K562 (cell line): ENCODE measurements around the gene GSTM1. TPM values are rescaled to one million over a fixed set of nuclear protein-coding genes. Genes with fewer than 3 reads are reported as not detected.
A peak's percentile ranks its signal among the peaks of the same experiment; 100 is the strongest.
"Not testable (repeated sequence)": the region's sequence is repeated elsewhere in the genome, so short reads cannot be mapped to it uniquely, and the experiment has no call there.

Experiments used
- ATAC-seq: fragments of 200-7000 bp; cut with Tn5 transposase; 3 replicates; pipeline ENCODE4 v1.9.1; 2020; ENCODE audit warnings: moderate library complexity
- BruUV-seq: library from RNA; stranded (reverse); fragments of 400-500 nt; replicated peaks from 2 replicates; lab custom pipeline; 2021; lab: Mats Ljungman, UMichigan
- CTCF ChIA-PET: fragments of 300-600 bp; formaldehyde crosslinking; extraction: SDS; loops from one replicate; lab custom pipeline; 2021; ENCODE audit warnings: low intra/inter-chr PET ratio; lab: Yijun Ruan, JAX
- POLR2A ChIA-PET: fragments of 300-600, 350-650 bp; sonication (Branson Sonifier 250); formaldehyde crosslinking; extraction: SDS; loops from one replicate; lab custom pipeline; 2021; ENCODE audit warnings: antibody characterized with exemption, inconsistent platforms; lab: Yijun Ruan, JAX
- DNase-seq, 4 experiments: peaks; one replicate each; pipeline versions ENCODE4 v3.0.0 to v3.0.0-alpha.2; 2011 to 2018; ENCODE audit warnings: low spot score in 3 of 4, mixed read lengths in 3 of 4; ENCODE audit errors: extremely low read depth in 1 of 4
- FAIRE-seq: peaks from 2 replicates; lab custom pipeline; 2011; peaks lifted over from hg19 to GRCh38; lab: Jason Lieb, UNC
- H2AFZ ChIP-seq: 2 replicates; pipeline ENCODE4 v1.6.0; 2011; ENCODE audit warnings: low read depth, low read length, control low read depth, inconsistent platforms
- H3K27ac ChIP-seq: fragments of 200-600 bp; 3 replicates; pipeline ENCODE4 v1.8.0; 2011; ENCODE audit warnings: low read depth, mild to moderate bottlenecking, control low read depth, inconsistent platforms, low read length, moderate library complexity, mixed read lengths; ENCODE audit errors: extremely low read depth
- H3K27me3 ChIP-seq, 2 experiments: fragments of 300-600 bp in 1 of 2; 2 replicates in 1 of 2; 3 replicates in 1 of 2; pipeline versions ENCODE4 v1.6.0 to v1.8.0; 2011; ENCODE audit warnings: inconsistent platforms in 2 of 2, low read length in 2 of 2, mild to moderate bottlenecking in 1 of 2, mixed read lengths in 1 of 2, moderate library complexity in 1 of 2; ENCODE audit not compliant: control insufficient read depth in 2 of 2, insufficient read depth in 2 of 2
- H3K36me3 ChIP-seq: fragments of 300-600 bp; 3 replicates; pipeline ENCODE4 v1.8.0; 2011; ENCODE audit warnings: mild to moderate bottlenecking, low read length, inconsistent platforms; ENCODE audit not compliant: control insufficient read depth, insufficient read depth
- H3K4me1 ChIP-seq, 2 experiments: fragments of 200-600 bp in 1 of 2; replicated peaks in 1 of 2; 2 replicates in 1 of 2; 3 replicates in 1 of 2; pipeline versions ENCODE4 v1.5.1 to v1.8.0; 2011; ENCODE audit warnings: inconsistent platforms in 2 of 2, low read length in 2 of 2, mild to moderate bottlenecking in 1 of 2, mixed read lengths in 1 of 2, moderate library complexity in 1 of 2; ENCODE audit not compliant: control insufficient read depth in 2 of 2, insufficient read depth in 2 of 2
- H3K4me2 ChIP-seq: 2 replicates; pipeline ENCODE4 v1.6.1; 2011; ENCODE audit warnings: low read length, control low read depth, inconsistent platforms, mixed read lengths; ENCODE audit not compliant: insufficient read depth
- H3K4me3 ChIP-seq: fragments of 200-600 bp; sonication (generic), shearing (Covaris generic); 2 replicates; pipeline ENCODE4 v1.5.1; 2016; ENCODE audit warnings: control low read depth, inconsistent platforms
- H3K79me2 ChIP-seq: fragments of 200-600 bp; 3 replicates; pipeline ENCODE4 v1.8.0; 2011; ENCODE audit warnings: low read length, inconsistent platforms; ENCODE audit not compliant: control insufficient read depth, insufficient read depth
- H3K9ac ChIP-seq, 2 experiments: 2 replicates each; pipeline versions ENCODE4 v1.6.0 to v1.6.1; 2011; ENCODE audit warnings: low read depth in 2 of 2, low read length in 2 of 2, control low read depth in 1 of 2, inconsistent platforms in 1 of 2, mild to moderate bottlenecking in 1 of 2, mixed read lengths in 1 of 2; ENCODE audit not compliant: insufficient read depth in 1 of 2
- H3K9me1 ChIP-seq: one replicate; pipeline ENCODE4 v1.6.0; 2011; ENCODE audit warnings: inconsistent platforms, mild to moderate bottlenecking, low read length, moderate library complexity; ENCODE audit not compliant: control insufficient read depth, insufficient read depth
- H3K9me3 ChIP-seq: replicated peaks from 2 replicates; pipeline ENCODE4 v1.5.1; 2011; ENCODE audit warnings: low read depth, low read length, inconsistent platforms; ENCODE audit not compliant: control insufficient read depth, insufficient read depth
- H4K20me1 ChIP-seq: replicated peaks from 2 replicates; pipeline ENCODE4 v1.6.1; 2011; ENCODE audit warnings: low read length, inconsistent platforms, mixed read lengths; ENCODE audit not compliant: control insufficient read depth, insufficient read depth
- CBX1 ChIP-seq: sonication (generic); IDR thresholded peaks from 2 replicates; pipeline ENCODE4 v1.6.1; 2016; ENCODE audit warnings: antibody characterized with exemption, low read depth, mild to moderate bottlenecking
- CBX3 ChIP-seq, 2 experiments: IDR thresholded peaks; 1 replicate in 1 of 2; 2 replicates in 1 of 2; pipeline ENCODE4 v1.6.1; 2012; ENCODE audit warnings: inconsistent platforms in 2 of 2, low read length in 2 of 2, borderline replicate concordance in 1 of 2, control low read depth in 1 of 2
- CBX5 ChIP-seq: IDR thresholded peaks from 2 replicates; pipeline ENCODE4 v1.6.1; 2014; ENCODE audit warnings: low read depth, borderline replicate concordance
- KDM1A ChIP-seq, 2 experiments: fragments of 450-650 bp; IDR thresholded peaks; 2 replicates each; pipeline ENCODE4 v1.6.1; 2016; ENCODE audit warnings: mild to moderate bottlenecking in 2 of 2
- TRIM24 ChIP-seq, 2 experiments: fragments of 450-650 bp; IDR thresholded peaks; 2 replicates each; pipeline ENCODE4 v1.6.1; 2016
- TRIM28 ChIP-seq: fragments of 450-650 bp; IDR thresholded peaks from 2 replicates; pipeline ENCODE4 v1.6.1; 2017
- ZNF445 ChIP-seq: fragments of 250-450 bp; sonication (Bioruptor Pico); IDR thresholded peaks from 2 replicates; pipeline ENCODE4 v1.4.0; 2020; ENCODE audit warnings: low read depth, mild to moderate bottlenecking, moderate library complexity
- WGBS: fragments of 100-300 bp; shearing (Covaris generic); methylation state at CpG from one replicate; pipeline ENCODE4 v1.1.6; 2016; ENCODE audit warnings: low coverage, mixed read lengths; ENCODE audit not compliant: insufficient coverage; ENCODE audit errors: missing lambda C conversion rate; 5-methylcytosine and 5-hydroxymethylcytosine counted together
- in situ Hi-C: fragments of 300-500 bp; cut with MboI; formaldehyde crosslinking; loops from 4 replicates; pipeline ENCODE4 v1.15.0; 2018; ENCODE audit warnings: inconsistent platforms, mixed read lengths
- intact Hi-C: fragments of 100-400 bp; cut with micrococcal nuclease; formaldehyde crosslinking; loops from 2 replicates; pipeline ENCODE4 v1.14.2; 2022
- polyA plus RNA-seq, 8 experiments: library from polyadenylated mRNA; depleted of rRNA in 4 of 8; stranded (reverse) in 5 of 8; unstranded in 3 of 8; fragments of >200 nt; fragmentation: Nextera tagmentation in 2 of 8; fragmentation: Illumina TruSeq in 1 of 8; extraction: Ambion mirVana in 2 of 8; extraction: Trizol in 1 of 8; gene quantifications; 2 replicates each; pipeline versions ENCODE4 v1.2.1 to v1.2.3, GENCODE V29; 2011 to 2014; ENCODE audit warnings: inconsistent platforms in 1 of 8, missing spikeins in 1 of 8
- total RNA-seq, 7 experiments: library from RNA; depleted of rRNA in 6 of 7; stranded (reverse); fragments of >200 nt in 6 of 7; fragmentation: Illumina TruSeq in 2 of 7; extraction: Trizol in 2 of 7; gene quantifications; 2 replicates each; pipeline versions ENCODE4 v1.2.1 to v1.2.3, GENCODE V29; 2011 to 2021; ENCODE audit warnings: low replicate concordance in 1 of 7

The GSTM1 gene
- total and polyA plus RNA-seq, 9 of the 15 experiments (the other 6 are each of a cell fraction or from before 2014, with no cell fraction given): not detected

DNA sequence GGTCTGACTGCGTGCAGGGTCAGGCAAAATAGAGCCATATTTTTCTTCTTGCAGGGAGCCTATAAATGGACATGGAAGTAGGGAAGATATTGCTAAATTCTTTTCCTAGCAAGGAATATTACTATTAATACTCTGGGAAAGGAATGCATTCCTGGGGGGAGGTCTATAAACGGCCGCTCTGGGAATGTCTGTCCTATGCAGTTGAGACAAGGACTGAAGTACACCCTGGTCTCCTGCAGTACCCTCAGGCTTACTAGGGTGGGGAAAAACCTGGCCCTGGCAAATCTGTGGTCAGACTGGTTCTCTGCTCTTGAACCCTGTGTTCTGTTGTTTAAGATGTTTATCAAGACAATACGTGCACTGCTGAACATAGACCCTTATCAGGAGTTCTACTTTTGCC is 21.3 kb downstream of the GSTM1 start:
- DNase-seq: peak in 1 of 4 experiments; percentile 1
- BruUV-seq, FAIRE-seq, H3K36me3 ChIP-seq, H2AFZ ChIP-seq, H3K27ac ChIP-seq, in situ Hi-C loops, ATAC-seq, H3K27me3 ChIP-seq, H3K79me2 ChIP-seq, H3K9me1 ChIP-seq, H4K20me1 ChIP-seq, H3K4me3 ChIP-seq, H3K9me3 ChIP-seq, H3K4me2 ChIP-seq, CTCF ChIA-PET, H3K9ac ChIP-seq, H3K4me1 ChIP-seq: not testable (repeated sequence)
- intact Hi-C loops: loop anchor here (5.0 kb wide), 1 partner anchor 37 kb away; no protein-coding TSS in a partner anchor
- peak; percentile 28 to 42; a peak in 1 of 4 replicates for TF ChIP-seq TRIM24 (IDR thresholded peaks at IDR 0.05)
- peak; percentile 90 for TF ChIP-seq ZNF445 (CRISPR knock-in tag)
- TF ChIP-seq CBX1: 0 out of 2 replicates have a peak, but pooled peaks have one; percentile 49
- TF ChIP-seq CBX3 (IDR thresholded peaks at IDR 0.05; ENCODE audit: borderline replicate concordance in 1 of 2, low read length in 2 of 2): peak in 1 of 2 experiments; percentile 71; a peak in 1 of 3 replicates
- peak; percentile 91 for TF ChIP-seq CBX5
- TF ChIP-seq TRIM28: peak; percentile 90
- 0 out of 4 replicates have a peak, but pooled peaks of 1 of the 2 experiments have one; percentile 6 for TF ChIP-seq KDM1A (IDR thresholded peaks at IDR 0.05)
- WGBS: 70% methylated on average over 4 of the region's 4 CpGs
- POLR2A ChIA-PET: interaction anchor here (0.6 kb wide), 1 partner anchor 295 kb away, joined by 3 read pairs; no protein-coding TSS in a partner anchor

DNA sequence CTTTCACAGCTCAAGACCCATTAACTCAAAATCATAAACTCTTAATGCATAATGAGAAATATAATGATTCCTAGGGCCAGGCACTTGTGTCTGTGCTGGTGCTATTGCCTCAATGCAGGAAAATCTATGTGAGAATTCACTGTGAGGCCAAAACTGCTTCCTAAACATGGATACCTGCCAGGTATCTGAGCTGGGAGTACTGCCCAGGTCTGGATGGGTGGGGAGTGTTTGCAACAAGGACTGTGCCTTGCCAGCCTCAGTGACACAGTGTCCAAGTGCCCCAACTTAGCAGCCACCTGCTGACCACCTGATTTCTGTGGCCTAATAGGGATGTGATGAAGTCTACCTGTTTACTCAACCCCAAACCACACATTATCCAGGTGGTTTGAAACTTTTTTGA is 22.2 kb downstream of the GSTM1 start:
- CTCF ChIA-PET, H3K9me3 ChIP-seq, FAIRE-seq, H4K20me1 ChIP-seq, H3K4me3 ChIP-seq, H3K4me2 ChIP-seq, BruUV-seq, H3K27ac ChIP-seq, H3K36me3 ChIP-seq, DNase-seq, H3K9me1 ChIP-seq, in situ Hi-C loops, H3K79me2 ChIP-seq, H3K9ac ChIP-seq, H3K27me3 ChIP-seq, H2AFZ ChIP-seq, H3K4me1 ChIP-seq, ATAC-seq: not testable (repeated sequence)
- POLR2A ChIA-PET: interaction anchor here (0.6 kb wide), 1 partner anchor 294 kb away, joined by 3 read pairs; no protein-coding TSS in a partner anchor
- intact Hi-C loops: loop anchor here (5.0 kb wide), 1 partner anchor 38 kb away; no protein-coding TSS in a partner anchor

DNA sequence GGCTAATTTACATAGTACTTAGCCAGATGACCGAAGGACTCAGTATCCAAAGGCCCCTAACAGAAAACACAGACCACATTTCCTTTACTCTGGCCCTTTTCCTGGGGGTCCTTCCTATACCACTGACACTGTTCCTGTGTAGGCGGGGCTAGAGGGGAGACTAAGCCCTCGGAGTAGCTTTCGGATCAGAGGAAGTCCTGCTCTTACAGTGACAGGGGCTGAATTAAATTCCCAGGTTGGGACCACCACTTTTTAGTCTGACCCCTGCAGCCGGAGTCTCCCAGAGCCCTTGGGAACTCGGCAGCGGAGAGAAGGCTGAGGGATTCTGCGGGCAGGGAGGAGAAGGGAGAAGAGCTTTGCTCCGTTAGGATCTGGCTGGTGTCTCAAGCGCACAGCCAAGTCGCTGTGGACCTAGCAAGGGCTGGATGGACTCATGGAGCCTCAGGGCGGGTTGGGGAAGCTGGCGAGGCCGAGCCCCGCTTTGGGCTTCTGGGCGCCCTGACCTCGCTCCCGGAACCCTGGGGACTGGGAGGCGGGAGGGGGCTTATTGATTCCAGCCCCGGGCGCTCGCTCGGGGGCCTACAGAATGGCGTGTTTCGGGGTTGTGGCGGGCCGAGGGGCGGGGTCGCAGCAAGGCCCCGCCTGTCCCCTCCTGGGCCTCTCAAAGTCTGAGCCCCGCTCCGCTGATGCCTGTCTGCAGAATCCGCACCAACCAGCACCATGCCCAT is 24.1 kb downstream of the GSTM1 start, which contains the start of gene GSTM5:
Gene GSTM5, plus strand, starts transcription at position 659 of the 728 bp plus-strand sequence. Its CDS starts 62 bp downstream, at position 721.
- intact Hi-C loops, H3K36me3 ChIP-seq, FAIRE-seq, H3K27me3 ChIP-seq, H3K4me1 ChIP-seq, H3K4me3 ChIP-seq, H2AFZ ChIP-seq, BruUV-seq, H3K27ac ChIP-seq, H3K4me2 ChIP-seq, H4K20me1 ChIP-seq, ATAC-seq, H3K9me1 ChIP-seq, H3K9me3 ChIP-seq, CTCF ChIA-PET, H3K79me2 ChIP-seq, H3K9ac ChIP-seq, in situ Hi-C loops: not testable (repeated sequence)
- 52% methylated on average over 32 of the region's 33 CpGs for WGBS
- peak in 2 of 4 experiments; percentile 3 for DNase-seq
- POLR2A ChIA-PET: interaction anchor here (0.6 to 1.1 kb wide), 2 partner anchors 73 to 98 kb away, joined by 3 to 4 read pairs; no protein-coding TSS in a partner anchor
